Stimulated activated CD4-positive, alpha-beta T cell treated with anti-CD3 and anti-CD28 coated beads, Interleukin-4, amount 100 ng/mL, for 24 hours (primary cell): ENCODE measurements around the gene C16orf46.

Source experiments
- DNase-seq: peaks from one replicate; pipeline ENCODE4 v3.0.0-alpha.2; 2020

Gene C16orf46

GRCh38 chr16:81073560-81074330, 3.3 kb downstream of the C16orf46 start:
- no peak for DNase-seq

- no peak for DNase-seq
These were observed 5.2 kb downstream of the C16orf46 start for GRCh38 chr16:81071805-81072204.

- DNase-seq, result no peak
These were observed 6.1 kb downstream of the C16orf46 start for GRCh38 chr16:81070979-81071378.

GRCh38 chr16:81069063-81069462, 8.0 kb downstream of the C16orf46 start:
- DNase-seq, result no peak

GRCh38 chr16:81067166-81067565, 9.9 kb downstream of the C16orf46 start:
- no peak for DNase-seq

- no peak for DNase-seq
These were observed 10.4 kb downstream of the C16orf46 start for GRCh38 chr16:81066681-81067080.

GRCh38 chr16:81061871-81062608, 15.0 kb downstream of the C16orf46 start:
- DNase-seq, result no peak

GRCh38 chr16:81061307-81061640, 15.8 kb downstream of the C16orf46 start:
- no peak for DNase-seq

GRCh38 chr16:81060576-81061306, 16.3 kb downstream of the C16orf46 start:
- DNase-seq, result no peak

GRCh38 chr16:81053761-81054160, 23.3 kb downstream of the C16orf46 start:
- DNase-seq, result no peak

- no peak for DNase-seq
These were observed 34.2 kb downstream of the C16orf46 start for GRCh38 chr16:81042821-81043220.

- DNase-seq, result no peak
These were observed 35.3 kb downstream of the C16orf46 start for GRCh38 chr16:81041696-81042095.

GRCh38 chr16:81040842-81041241, 36.2 kb downstream of the C16orf46 start:
- DNase-seq, result no peak

- DNase-seq, result no peak
These were observed 36.9 kb downstream of the C16orf46 start for GRCh38 chr16:81040131-81040530.

GRCh38 chr16:81036751-81037350, 40.2 kb downstream of the C16orf46 start:
- DNase-seq, result no peak

GRCh38 chr16:81035975-81036750, 40.9 kb downstream of the C16orf46 start:
- DNase-seq, result peak; percentile 40

GRCh38 chr16:81035398-81035974, 41.6 kb downstream of the C16orf46 start, which contains the start of gene ATMIN:
Gene ATMIN, plus strand, starts transcription at chr16:81035842. Its CDS starts 29 bp downstream, at chr16:81035871.
- peak; percentile 85 for DNase-seq

- DNase-seq, result peak; percentile 18
These were observed 47.0 kb downstream of the C16orf46 start for GRCh38 chr16:81029930-81030604.

GRCh38 chr16:81026429-81026828, 50.6 kb downstream of the C16orf46 start:
- DNase-seq, result no peak

- DNase-seq, result no peak
These were observed 58.5 kb downstream of the C16orf46 start for GRCh38 chr16:81018496-81018895.

- no peak for DNase-seq
These were observed 62.4 kb downstream of the C16orf46 start for GRCh38 chr16:81014672-81015071.
